Superior temporal gyrus (tissue), 1 donor: Measurements from ENCODE around the gene SULF2.

Experiments used
- DNase-seq: peaks from one replicate; pipeline ENCODE4 v3.0.0-alpha.2; 2016; ENCODE audit errors: extremely low spot score

SULF2 gene

GRCh38 chr20:47711046-47711752, 74.1 kb downstream of the SULF2 start:
- peak; percentile 18 for DNase-seq

- no peak for DNase-seq
These were observed 74.6 kb downstream of the SULF2 start for GRCh38 chr20:47710665-47711045.

GRCh38 chr20:47708953-47709833, 76.1 kb downstream of the SULF2 start:
- no peak for DNase-seq

- DNase-seq: no peak
These were observed 77.0 kb downstream of the SULF2 start for GRCh38 chr20:47708140-47708807.

GRCh38 chr20:47706345-47706744, 78.9 kb downstream of the SULF2 start:
- no peak for DNase-seq

- no peak for DNase-seq
These were observed 79.8 kb downstream of the SULF2 start for GRCh38 chr20:47705497-47705856.

GRCh38 chr20:47704746-47705496, 80.4 kb downstream of the SULF2 start:
- DNase-seq: peak; percentile 37

- no peak for DNase-seq
These were observed 81.5 kb downstream of the SULF2 start for GRCh38 chr20:47703748-47704147.

- no peak for DNase-seq
These were observed 83.7 kb downstream of the SULF2 start for GRCh38 chr20:47701612-47702011.

GRCh38 chr20:47700327-47700726, 85.0 kb downstream of the SULF2 start:
- no peak for DNase-seq

GRCh38 chr20:47699818-47700217, 85.5 kb downstream of the SULF2 start:
- DNase-seq: no peak

GRCh38 chr20:47698142-47698541, 87.1 kb downstream of the SULF2 start:
- no peak for DNase-seq

GRCh38 chr20:47696856-47697255, 88.4 kb downstream of the SULF2 start:
- DNase-seq: no peak

- no peak for DNase-seq
These were observed 91.1 kb downstream of the SULF2 start for GRCh38 chr20:47694021-47694818.

GRCh38 chr20:47691625-47692024, 93.7 kb downstream of the SULF2 start:
- no peak for DNase-seq

GRCh38 chr20:47689731-47690130, 95.5 kb downstream of the SULF2 start:
- DNase-seq: no peak

GRCh38 chr20:47688385-47689381, 96.6 kb downstream of the SULF2 start:
- no peak for DNase-seq

GRCh38 chr20:47687095-47687987, 97.9 kb downstream of the SULF2 start:
- no peak for DNase-seq

- DNase-seq: no peak
These were observed 98.7 kb downstream of the SULF2 start for GRCh38 chr20:47686545-47686944.
